ENCODE results near the gene PPP1R3C.

Gene PPP1R3C

GRCh38 chr10:91629715-91630549 lies 2.9 kb downstream of the PPP1R3C start:
- no peak for DNase-seq (ENCODE audit: low read depth)

GRCh38 chr10:91628383-91628782 lies 4.5 kb downstream of the PPP1R3C start:
- no peak for DNase-seq (ENCODE audit: low read depth)

GRCh38 chr10:91627344-91628102 lies 5.3 kb downstream of the PPP1R3C start:
- no peak for DNase-seq (ENCODE audit: low read depth)

- no peak for DNase-seq (ENCODE audit: low read depth)
These were observed 5.9 kb downstream of the PPP1R3C start for GRCh38 chr10:91626936-91627335.

- no peak for DNase-seq (ENCODE audit: low read depth)
These were observed 8.2 kb downstream of the PPP1R3C start for GRCh38 chr10:91624633-91625032.

- DNase-seq (ENCODE audit: low read depth): no peak
These were observed 10.3 kb downstream of the PPP1R3C start for GRCh38 chr10:91622601-91623000.

- no peak for DNase-seq (ENCODE audit: low read depth)
These were observed 11.3 kb downstream of the PPP1R3C start for GRCh38 chr10:91621483-91622113.

GRCh38 chr10:91617072-91617609 lies 15.7 kb downstream of the PPP1R3C start:
- no peak for DNase-seq (ENCODE audit: low read depth)

- DNase-seq (ENCODE audit: low read depth): no peak
These were observed 16.7 kb downstream of the PPP1R3C start for GRCh38 chr10:91616137-91616536.

GRCh38 chr10:91614225-91614624 lies 18.6 kb downstream of the PPP1R3C start:
- DNase-seq (ENCODE audit: low read depth): no peak

- no peak for DNase-seq (ENCODE audit: low read depth)
These were observed 19.3 kb downstream of the PPP1R3C start for GRCh38 chr10:91613411-91614187.

- DNase-seq (ENCODE audit: low read depth): no peak
These were observed 22.0 kb downstream of the PPP1R3C start for GRCh38 chr10:91610919-91611318.

- DNase-seq (ENCODE audit: low read depth): no peak
These were observed 22.4 kb downstream of the PPP1R3C start for GRCh38 chr10:91610444-91610843.

GRCh38 chr10:91607646-91608403 lies 25.0 kb downstream of the PPP1R3C start:
- DNase-seq (ENCODE audit: low read depth): no peak

GRCh38 chr10:91605968-91606367 lies 26.9 kb downstream of the PPP1R3C start:
- no peak for DNase-seq (ENCODE audit: low read depth)

GRCh38 chr10:91604553-91605534 lies 28.0 kb downstream of the PPP1R3C start:
- DNase-seq (ENCODE audit: low read depth): no peak

GRCh38 chr10:91603931-91604331 lies 28.9 kb downstream of the PPP1R3C start:
- no peak for DNase-seq (ENCODE audit: low read depth)

- DNase-seq (ENCODE audit: low read depth): no peak
These were observed 29.9 kb downstream of the PPP1R3C start for GRCh38 chr10:91602868-91603568.

GRCh38 chr10:91602449-91602848 lies 30.4 kb downstream of the PPP1R3C start:
- no peak for DNase-seq (ENCODE audit: low read depth)
